Muscle of back (tissue), 11 donors: ENCODE data around the gene ARPC2. TPM values are rescaled to one million over a fixed set of nuclear protein-coding genes. Genes with fewer than 3 reads are reported as not detected.

Source experiments
- DNase-seq, 3 donors: peaks; one replicate each; pipeline versions ENCODE4 v3.0.0 to v3.0.0-alpha.2; 2013
- polyA plus RNA-seq, 10 donors: library from polyadenylated mRNA; unstranded; fragments of 120-200 nt; gene quantifications; one replicate each; pipeline ENCODE4 v1.2.1, GENCODE V29; 2013; ENCODE audit not compliant: insufficient read length in 10 of 10

Gene ARPC2
- polyA plus RNA-seq, 10 donors: 208 to 261 (median 235) TPM

DNA sequence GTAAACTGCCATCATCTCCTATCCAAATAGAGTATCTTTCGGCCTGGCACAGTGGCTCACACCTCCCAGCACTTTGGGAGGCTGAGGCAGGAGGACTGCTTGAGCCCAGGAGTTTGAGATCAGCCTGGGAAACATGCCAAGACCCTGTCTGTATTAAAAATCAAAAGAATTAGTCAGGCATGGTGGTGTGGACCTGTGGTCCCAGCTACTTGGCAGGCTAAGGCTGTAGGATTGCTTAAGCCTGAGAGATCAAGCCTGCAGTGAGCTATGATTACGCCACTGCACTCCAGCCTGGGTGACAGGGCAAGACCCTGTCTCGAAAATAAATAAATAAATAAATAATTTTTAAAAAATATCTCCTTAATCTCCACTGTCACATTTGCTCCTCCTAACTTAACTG is 14.7 kb upstream of the ARPC2 start:
- no peak for DNase-seq

DNA sequence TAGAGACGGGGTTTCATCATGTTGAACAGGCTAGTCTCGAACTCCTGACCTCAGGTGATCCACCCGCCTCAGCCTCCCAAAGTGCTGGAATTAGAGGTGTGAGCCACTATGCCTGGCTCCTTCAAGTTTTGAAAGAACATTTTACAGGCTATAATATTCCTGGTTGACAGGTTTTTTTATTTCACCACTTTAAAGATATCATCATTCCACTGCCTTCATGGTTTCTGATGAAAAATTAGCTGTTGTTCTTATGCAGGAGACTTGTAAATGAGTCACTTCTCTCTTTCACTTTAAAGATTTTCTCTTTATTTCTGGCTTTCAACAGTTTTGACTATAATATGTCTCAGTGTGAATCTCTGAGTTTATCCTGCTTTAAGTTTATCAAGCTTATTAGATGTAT is 7.9 kb upstream of the ARPC2 start:
- no peak for DNase-seq

DNA sequence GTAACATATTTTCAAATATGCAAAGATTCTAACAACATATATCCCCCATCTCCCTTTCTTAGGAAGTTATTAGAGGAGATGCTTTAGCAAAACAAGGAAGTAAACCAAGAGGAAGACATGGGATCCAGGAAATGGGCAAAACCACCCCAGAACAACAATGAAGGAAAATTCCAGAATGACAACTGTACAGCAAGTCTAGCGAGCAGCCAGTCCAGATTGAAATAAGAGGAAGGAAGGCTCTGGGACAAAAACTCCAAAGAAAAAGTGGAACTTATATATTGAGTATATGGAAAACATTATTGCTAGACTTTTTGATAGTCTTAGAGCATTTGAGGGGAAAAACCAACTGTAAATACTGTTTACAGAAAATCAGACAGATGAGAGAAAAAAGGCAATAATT is 2.9 kb upstream of the ARPC2 start:
- no peak for DNase-seq

DNA sequence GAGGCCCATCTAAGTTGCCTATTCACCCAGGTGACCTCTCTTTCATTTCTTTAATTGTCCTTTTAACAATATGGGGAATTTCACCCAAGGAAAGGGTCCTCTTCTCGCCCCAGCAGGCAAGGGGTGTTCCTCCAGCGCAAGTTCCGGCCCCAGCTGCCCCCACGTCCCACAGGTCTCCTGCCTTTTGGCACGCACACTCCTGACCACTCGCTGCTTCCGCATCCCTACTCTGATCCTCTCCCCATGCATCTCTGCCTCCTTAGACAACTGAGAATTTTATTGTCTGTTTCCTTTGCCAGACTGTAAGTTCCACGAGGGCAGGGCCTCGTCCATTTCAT is 684 bp upstream of the ARPC2 start:
- DNase-seq: no peak

DNA sequence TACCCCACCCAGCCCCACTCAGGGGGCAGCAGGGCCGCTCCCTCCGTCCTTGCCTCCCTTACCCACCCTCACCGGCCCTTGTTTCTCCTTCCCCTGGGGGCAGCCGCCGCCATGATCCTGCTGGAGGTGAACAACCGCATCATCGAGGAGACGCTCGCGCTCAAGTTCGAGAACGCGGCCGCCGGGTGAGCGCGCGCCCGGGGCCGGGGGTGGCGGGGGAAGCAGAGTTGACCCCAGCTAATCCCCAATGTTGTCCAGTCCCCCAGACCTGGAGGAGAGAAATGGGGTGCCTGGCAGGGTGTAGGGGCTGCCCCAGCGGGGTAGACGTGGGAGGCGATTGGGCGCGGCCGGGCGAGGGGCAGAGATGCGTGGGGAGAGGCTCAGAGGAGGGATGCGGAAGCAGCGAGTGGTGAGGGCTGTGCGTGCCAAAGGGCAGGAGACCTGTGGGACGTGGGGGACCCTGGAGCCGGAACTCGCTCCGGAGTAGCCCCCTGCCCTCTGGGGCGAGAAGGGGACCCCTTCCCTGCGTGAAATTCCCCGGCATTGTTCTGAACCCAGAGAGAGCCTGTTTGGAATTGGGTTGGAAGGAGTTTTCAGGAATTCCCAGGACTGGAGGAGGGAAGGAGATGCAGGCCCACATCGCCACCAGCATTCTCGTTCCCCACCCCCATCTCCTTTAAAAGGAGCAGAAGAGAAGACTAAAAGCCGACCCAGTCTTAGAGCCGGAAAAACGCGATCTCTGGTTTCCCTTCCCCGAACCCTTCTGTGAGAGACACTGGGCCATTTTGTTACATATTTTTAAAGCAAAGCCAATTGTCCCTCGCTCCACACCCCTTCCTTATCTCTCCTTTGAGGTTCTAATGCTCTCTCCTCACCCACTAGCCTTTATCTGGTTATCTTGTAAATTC is 625 bp downstream of the ARPC2 start:
- peak in 2 of 3 donors; percentile 40 to 72 for DNase-seq

DNA sequence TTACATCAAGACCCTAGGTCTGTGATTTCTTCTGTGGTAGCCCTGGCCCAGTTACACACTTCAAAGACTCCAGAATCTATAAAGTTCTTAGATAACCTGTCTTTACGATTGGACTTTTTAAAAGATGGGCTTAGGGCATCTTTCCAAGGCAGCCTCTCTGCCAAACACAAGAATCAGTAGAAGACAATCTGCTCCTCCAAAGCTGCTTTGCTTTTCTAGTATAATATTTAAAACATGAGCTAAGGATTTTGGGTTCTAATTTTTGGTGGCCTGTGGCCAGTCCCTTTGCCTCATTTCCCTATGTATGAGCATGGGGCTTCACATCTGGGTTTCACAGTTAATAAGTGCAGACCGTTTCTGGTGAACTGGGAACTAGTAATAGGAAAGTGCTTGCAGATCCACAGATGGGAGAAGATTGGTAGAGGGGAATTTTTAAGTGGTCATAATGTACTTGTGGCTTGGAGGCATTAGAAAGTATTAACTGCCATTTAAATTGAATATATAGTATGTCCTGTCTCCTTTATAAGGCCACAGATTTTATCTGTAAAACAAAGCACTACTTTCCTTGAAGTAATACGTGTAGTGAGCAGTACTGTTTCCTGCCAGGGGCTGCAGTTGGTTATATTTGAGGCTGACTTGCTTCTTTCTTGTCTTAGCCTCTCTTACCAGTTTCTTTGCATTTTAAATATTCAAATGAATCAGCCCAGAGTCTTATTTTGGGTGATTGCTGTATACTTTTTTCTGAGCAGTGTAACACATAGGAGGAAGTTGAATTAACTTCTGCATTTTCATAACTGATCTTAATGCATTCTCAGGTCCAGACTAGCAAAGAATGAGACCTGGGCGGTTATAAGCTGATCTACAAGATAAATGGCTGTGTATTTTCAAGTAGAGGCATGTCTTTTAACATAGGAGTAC is 1.5 kb downstream of the ARPC2 start:
- DNase-seq: peak in 2 of 3 donors; percentile 10 to 36

DNA sequence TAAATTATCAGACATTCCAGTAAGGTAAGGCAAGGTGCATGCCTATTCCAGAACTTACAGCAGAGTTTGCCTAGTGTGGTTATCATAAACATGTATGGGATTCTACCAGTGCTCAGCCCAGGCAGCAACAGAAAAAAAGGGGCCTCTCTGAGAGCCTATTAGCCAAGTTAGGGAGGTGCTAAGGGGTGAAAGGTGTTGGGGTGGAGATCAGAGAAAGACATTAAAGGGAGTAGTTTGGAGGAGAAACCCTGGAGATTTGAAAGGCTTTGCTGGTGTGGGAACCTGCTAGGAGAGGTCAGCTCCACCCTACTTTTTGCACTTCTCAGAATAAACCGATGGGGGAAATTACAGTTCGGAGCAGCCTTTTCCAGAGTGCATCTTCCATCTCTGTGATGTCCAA is 2.9 kb downstream of the ARPC2 start:
- no peak for DNase-seq

DNA sequence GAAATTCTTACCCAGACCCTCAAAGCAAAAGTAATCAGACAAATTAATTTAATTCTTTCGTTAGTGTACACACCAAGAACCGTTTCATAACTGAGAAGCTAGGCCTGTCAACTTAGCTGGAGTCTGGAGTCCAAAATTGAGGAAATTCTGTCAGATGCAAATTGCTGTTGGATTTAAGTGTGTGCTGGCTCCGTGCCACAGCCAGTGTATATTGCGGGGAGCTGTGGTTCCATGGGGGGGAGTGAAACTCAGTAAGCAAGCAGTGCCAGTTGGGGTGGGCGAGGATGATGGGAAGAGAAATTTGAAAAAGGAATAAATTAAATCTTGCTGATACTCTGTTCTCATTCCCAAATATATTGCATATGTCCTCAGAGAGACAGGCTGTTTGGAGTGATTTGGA is 4.0 kb downstream of the ARPC2 start:
- DNase-seq: no peak

DNA sequence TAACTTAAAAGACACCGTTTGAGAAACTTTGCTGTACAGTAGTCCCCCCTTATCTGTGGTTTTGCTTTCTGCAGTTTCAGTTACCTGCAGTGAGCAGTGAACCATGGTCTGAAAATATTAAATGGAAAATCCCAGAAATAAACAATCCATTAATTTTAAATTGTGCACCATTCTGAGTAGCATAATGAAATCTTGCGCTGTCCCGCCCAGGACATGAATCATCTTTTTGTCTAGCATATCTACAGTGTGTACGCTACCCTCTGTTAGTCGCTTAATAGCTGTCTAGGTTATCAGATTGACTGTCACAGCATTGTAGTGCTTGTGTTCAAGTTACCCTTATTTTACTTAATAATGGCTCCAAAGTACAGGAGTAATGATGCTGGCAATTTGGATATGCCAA is 6.1 kb downstream of the ARPC2 start:
- DNase-seq: no peak

DNA sequence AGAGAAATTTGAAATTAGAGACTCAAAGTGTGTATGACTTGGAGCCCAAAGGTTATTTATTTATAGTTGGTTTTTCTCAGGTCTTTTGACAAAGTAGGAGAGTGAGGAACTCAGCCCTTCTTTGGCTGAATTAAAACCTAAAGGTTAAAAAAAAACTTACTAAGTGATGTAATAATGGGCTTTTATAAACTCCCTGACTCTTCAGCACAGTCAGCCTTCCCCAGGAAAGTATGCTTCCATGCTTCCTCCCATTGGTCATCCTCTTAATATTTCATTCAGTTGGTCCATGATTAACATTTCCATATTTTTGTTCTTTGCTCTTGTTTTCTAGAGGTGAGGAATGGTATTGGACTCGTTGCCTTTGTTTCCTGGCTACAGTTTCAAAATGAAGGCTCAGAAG is 7.2 kb downstream of the ARPC2 start:
- DNase-seq: no peak

DNA sequence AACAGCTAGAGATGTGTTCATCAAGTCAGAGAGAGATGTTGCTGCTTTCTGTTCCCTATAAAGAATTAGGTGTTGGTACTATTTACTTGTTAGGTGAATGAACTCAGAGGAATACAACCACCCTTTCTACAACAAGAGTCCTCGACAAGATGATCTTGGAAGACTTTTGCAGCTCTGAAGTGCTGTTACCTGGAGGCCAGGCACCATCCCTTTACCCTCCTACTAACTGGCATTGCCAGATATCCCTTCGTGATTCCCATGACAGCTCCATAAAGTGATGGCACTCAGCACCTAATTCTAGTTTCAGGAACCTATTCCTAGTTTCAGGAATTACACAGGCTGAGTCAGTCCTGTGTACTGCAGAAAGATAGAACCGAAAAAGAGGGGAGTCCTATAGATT is 9.9 kb downstream of the ARPC2 start:
- DNase-seq: no peak

DNA sequence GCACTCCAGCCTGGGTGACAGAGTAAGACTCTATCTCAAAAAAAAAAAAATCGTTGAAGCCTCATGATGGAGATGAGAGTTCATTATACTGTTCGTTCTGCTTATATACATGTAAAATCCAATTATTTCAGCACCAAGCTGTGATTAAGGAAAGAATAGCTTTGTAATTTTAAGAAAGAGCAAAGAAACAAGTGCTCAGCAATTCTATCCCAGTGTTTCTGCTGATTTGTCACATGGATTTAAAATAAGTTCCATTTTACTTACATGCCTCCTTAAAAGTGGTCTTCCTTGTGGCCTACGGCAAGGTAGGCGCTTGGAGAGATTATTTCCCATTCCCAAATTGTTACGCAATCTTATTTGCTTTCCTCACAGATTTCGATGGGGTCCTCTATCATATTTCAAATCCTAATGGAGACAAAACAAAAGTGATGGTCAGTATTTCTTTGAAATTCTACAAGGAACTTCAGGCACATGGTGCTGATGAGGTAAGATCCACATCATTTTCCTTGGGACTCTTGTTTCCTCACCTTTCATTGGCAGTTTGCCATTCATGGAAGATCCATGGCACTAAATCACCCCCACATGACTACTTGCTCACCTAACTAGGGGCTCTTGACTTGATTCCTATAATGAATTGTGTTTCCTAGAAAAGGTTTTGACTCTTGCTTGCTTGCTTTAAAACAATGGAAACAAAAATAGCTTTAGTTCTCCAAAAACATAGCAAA is 11.5 kb downstream of the ARPC2 start:
- no peak for DNase-seq

DNA sequence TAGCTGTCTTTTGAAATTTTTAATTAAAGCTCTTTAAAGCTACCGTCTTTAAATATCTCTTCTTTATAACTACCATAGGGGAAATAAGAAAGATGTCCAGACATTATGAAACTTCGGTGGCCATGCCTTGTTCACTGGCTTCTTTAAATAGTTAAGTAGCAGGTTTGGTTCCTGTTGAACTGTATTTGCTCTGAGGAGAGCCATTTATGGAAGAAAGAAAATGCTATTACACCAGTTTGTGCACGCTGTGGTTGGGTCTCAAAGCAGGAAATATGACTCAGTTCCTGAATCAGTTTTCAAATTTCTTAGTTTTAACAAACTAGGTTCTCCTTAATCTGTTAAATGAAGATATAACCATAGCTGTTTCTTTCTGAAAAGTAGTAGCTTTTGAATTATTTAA is 12.2 kb downstream of the ARPC2 start:
- DNase-seq: peak; percentile 11 to 68 (median 24)

DNA sequence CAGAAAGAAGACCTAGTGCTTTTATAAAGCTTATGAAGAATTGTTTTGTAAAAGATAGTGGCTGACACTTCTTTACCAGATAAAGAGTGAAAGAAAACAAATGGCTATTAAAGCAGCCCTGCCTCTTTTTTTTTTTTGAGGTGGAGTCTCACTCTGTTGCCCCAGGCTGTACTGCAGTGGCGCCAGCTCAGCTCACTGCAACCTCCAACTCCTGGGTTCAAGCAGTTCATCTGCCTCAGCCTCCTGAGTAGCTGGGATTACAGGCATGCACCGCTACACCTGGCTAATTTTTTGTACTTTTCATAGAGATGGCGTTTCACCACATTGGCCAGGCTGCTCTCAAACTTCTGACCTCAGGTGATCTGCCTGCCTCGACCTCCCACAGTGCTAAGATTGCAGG is 12.9 kb downstream of the ARPC2 start:
- DNase-seq: no peak

DNA sequence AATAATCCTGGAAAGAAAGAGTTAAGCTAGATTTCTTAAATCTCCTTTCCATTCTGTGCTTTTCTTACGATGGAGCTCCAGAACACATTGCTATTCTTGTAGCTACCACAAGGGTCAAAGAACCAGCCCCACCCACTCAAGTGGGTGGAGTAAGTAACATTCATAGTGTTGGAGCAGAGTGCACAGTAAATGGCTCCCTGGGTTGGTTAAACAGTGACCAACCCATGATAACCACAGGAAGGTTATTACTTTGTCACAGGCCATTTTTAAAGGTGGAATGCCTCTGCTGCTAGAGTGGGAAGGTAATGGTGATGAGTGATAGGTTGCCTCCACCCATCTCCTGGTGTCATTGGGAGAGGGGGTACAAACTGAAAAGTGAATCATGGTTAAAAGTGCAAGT is 13.9 kb downstream of the ARPC2 start:
- DNase-seq: no peak

DNA sequence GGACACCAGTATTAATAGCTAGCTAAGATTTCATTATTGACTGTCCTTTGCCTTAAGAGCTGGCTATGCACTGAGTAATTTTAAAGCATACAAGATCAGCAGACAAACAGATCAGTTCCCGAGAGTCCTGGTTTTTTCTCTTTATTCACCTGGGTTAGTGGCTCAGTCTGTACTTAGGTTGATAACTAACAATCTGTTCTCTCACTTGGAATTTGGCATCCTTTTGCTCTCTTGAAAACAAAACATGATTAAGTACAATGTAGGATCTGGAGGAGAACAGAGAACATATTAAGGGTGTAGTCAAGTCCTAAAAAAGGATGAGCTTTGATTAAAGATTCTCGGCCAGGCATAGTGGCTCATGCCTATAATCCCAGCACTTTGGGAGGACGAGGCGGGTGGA is 16.6 kb downstream of the ARPC2 start:
- no peak for DNase-seq

DNA sequence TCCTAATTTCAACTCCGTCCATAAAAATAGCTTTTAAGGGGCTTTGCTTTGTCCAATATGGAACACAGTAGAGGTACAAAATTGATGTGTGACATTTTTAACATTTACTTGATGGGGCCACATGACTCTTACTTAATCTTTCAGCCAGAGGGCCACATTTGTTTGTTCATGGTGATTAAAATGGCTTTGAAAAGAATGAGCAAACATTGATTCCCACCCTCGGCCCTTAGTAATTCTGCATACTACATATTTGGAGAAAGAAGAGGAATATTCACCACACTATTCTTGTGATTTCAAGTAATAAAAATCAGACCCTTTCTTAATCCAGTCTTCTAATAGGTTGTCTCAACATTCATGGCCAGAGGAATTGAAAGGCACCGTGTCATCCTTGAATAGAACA is 17.5 kb downstream of the ARPC2 start:
- DNase-seq: no peak

DNA sequence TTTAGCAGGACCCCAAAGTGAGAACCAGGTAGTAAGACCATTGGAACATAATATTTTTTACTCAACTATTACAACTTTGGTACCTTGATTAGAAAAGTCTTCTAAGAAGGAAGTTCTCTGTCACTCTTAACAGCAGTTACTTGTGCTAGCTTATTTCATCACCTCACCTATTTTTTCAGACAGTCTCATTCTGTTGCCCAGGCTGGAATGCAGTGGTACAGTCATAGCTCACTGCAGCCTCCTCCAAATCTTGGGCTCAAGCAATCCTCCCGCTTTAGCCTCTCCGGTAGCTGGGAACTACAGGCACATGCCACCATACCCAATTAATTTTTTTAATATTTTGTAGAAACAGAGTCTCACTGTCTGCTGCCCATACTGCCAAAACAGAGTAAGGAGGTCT is 18.0 kb downstream of the ARPC2 start:
- no peak for DNase-seq

DNA sequence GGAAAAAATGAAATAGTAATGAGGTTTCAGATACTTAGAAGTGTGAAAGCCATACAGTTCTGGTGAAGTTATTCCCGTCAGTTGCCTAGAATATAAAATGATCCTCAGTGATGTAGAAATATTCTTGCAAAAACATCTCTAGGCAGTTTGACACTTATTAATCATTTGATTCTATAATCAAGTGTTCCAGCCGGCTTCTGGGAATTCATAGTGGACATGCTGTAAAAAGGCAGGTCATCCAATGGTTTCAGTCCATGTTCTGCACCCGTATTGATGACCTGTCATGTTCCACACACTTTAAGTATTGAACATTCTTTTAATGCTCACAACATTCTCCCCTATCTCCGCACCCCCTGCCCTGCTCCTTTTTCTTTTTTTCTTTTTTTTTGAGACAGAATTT is 19.8 kb downstream of the ARPC2 start:
- DNase-seq: no peak

DNA sequence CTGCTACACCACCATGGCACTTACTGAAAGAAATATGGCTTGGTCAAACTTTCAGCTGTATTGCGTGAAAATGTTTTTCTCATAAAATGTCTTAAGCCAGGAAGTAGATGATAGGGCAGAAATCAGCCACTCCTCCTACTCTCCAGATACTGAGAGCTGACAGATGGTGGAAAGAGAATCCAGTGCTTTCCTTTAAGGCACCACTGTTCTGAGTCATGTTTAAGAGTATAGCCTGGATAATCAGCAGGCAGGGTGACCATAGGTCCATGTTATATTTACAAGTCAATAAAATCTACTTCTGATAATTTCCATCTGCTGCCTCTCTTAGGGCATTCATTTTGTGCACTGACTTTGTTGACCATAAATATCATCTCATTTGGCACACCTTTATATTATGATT is 21.9 kb downstream of the ARPC2 start:
- DNase-seq: no peak

DNA sequence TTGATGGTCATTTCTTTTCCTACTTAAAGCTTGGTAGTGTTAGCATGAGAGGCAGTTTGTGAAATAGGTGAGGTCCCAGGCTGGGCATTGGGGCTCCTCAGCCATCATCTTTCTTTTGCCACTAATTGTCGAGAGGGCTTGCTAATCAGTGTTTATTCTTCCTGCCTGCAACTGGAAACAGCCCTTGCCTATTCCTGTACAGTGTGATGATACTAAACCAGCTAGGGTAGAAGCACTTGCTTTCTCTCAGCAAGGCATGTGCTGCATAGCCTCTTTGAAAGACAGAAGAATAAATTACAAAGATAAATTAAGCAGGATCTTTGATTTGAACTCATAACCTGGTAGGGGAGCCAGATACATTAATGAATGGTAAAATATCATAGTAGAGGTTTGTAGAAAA is 27.2 kb downstream of the ARPC2 start:
- no peak for DNase-seq

DNA sequence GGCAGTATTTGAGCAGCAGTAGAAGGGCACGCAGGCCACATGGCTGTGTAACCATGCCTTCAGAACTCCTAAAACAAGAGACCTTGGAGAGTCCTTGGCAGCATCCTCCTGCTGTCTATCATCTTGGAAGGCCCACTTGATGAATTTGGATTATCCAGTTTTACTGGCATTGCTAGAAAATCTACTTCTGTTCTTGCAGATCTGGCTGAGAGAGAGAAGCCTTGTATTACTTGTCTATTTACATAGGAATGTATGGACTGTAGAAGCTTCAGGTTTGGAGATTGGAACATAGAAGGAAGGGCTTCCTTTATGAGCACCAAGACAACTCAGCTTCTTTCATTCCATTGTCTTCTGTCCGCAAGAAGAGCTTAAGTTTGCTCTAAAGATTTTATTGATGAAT is 27.7 kb downstream of the ARPC2 start:
- DNase-seq: no peak
